Transverse colon (tissue), 4 donors: Measurements from ENCODE around the gene FAHD1. TPM values are rescaled to one million over a fixed set of nuclear protein-coding genes. Genes with fewer than 3 reads are reported as not detected.
"Not testable (repeated sequence)": the region's sequence is repeated elsewhere in the genome, so short reads cannot be mapped to it uniquely, and the experiment has no call there.

Experiments used
- DNase-seq: peaks from one replicate; pipeline ENCODE4 v3.0.0-alpha.2; 2019
- H3K27ac ChIP-seq, 4 donors: fragments of 200-600 bp; sonication (generic); 2 replicates each; pipeline ENCODE4 v1.5.1; 2016 to 2018; ENCODE audit warnings: inconsistent platforms in 4 of 4
- H3K27me3 ChIP-seq: fragments of 200-600 bp; sonication (generic); 2 replicates; pipeline ENCODE4 v1.5.1; 2017; ENCODE audit warnings: inconsistent platforms
- H3K36me3 ChIP-seq, 4 donors: fragments of 200-600 bp; sonication (generic); 2 replicates each; pipeline ENCODE4 v1.5.1; 2017 to 2019; ENCODE audit warnings: inconsistent platforms in 4 of 4
- H3K4me1 ChIP-seq, 4 donors: fragments of 200-600 bp; sonication (generic); 2 replicates each; pipeline ENCODE4 v1.5.1; 2017 to 2020; ENCODE audit warnings: inconsistent platforms in 4 of 4
- H3K4me3 ChIP-seq, 4 donors: fragments of 200-600 bp; sonication (generic); 1 replicate in 1 of 4; 2 replicates in 3 of 4; pipeline versions ENCODE4 v1.5.1 to v1.6.1; 2017 to 2019; ENCODE audit warnings: inconsistent platforms in 4 of 4
- H3K9me3 ChIP-seq, 2 donors: fragments of 200-600 bp; sonication (generic); 2 replicates each; pipeline ENCODE4 v1.5.1; 2017 to 2019; ENCODE audit warnings: inconsistent platforms in 2 of 2
- CTCF ChIP-seq, 5 experiments: fragments of 200-600 bp in 3 of 5; fragments of 450-650 bp in 2 of 5; sonication (generic) in 3 of 5; IDR thresholded peaks; 1 replicate in 2 of 5; 2 replicates in 3 of 5; pipeline ENCODE4 v1.5.1; 2016 to 2017; ENCODE audit warnings: antibody characterized with exemption in 5 of 5, inconsistent platforms in 3 of 5, mild to moderate bottlenecking in 2 of 5, moderate library complexity in 1 of 5
- EP300 ChIP-seq: sonication (generic); formaldehyde crosslinking; IDR thresholded peaks from one replicate; pipeline ENCODE4 v1.6.1; 2017; ENCODE audit warnings: antibody characterized with exemption, low read depth
- POLR2A ChIP-seq: fragments of 450-650 bp; IDR thresholded peaks from one replicate; pipeline ENCODE4 v1.6.1; 2016; ENCODE audit warnings: antibody characterized with exemption, mild to moderate bottlenecking, moderate library complexity
- POLR2AphosphoS5 ChIP-seq, 3 donors: sonication (generic); formaldehyde crosslinking; IDR thresholded peaks; one replicate each; pipeline ENCODE4 v1.6.1; 2016; ENCODE audit warnings: antibody characterized with exemption in 3 of 3
- WGBS, 2 donors: methylation state at CpG; one replicate each; pipeline ENCODE4 v1.1.5; 2018; ENCODE audit warnings: low coverage in 1 of 2; 5-methylcytosine and 5-hydroxymethylcytosine counted together
- in situ Hi-C, 4 donors: fragments of 200-750 bp; cut with MboI; loops; one replicate each; pipeline versions ENCODE4 v1.15.0 to v1.15.1; 2017; ENCODE audit warnings: low sequenced_read_pairs in 3 of 4, low pct_ligation_motif_present in 1 of 4, low pct_unique_long_range_greater_than_20kb in 1 of 4
- intact Hi-C: fragments of 100-400 bp; cut with DNase I; formaldehyde crosslinking; loops from one replicate; pipeline ENCODE4 v1.15.1; 2023; ENCODE audit warnings: low total_unique reads
- total RNA-seq, 4 donors: library from RNA; depleted of rRNA; stranded (reverse); fragments of >200 nt; gene quantifications; one replicate each; pipeline ENCODE4 v1.1.0, GENCODE V29; 2016

The FAHD1 gene
- total RNA-seq, 4 donors from 2014 or later = 88.0 to 149 (median 104) TPM

- DNase-seq = peak; percentile 30
- peak within 1 kb of the TSS in 2 of 4 donors; percentile 19 to 26 for H3K4me3 ChIP-seq
- WGBS, 2 donors = 5 to 28% methylated on average over 8 to 54 of the region's 68 CpGs
- peaks cover 39% of the 10 kb centered on the region for H3K27me3 ChIP-seq
- H3K9me3 ChIP-seq = no peaks in the 10 kb centered on the region
- no peak for TF ChIP-seq CTCF (IDR thresholded peaks at IDR 0.05)
- intact Hi-C loops (no loop called here), in situ Hi-C loops (no loop called here)
- H3K27ac ChIP-seq = no peak within 1 kb of the TSS
- H3K36me3 ChIP-seq = no peaks in the 10 kb centered on the region
- H3K4me1 ChIP-seq = peaks cover 0 to 16% (median 6%) of the 10 kb centered on the region in 4 donors
Measured at GRCh38 chr16:1871974-1872635, 45.1 kb downstream of the FAHD1 start, which contains the start of gene MEIOB. MEIOB (minus strand) TSS chr16:1872164; CDS start chr16:1868175, 3,989 bp downstream.

- Histone ChIP-seq H3K4me3 (no peak overlapping the region), H3K36me3 (no peaks in the 10 kb centered on the region), H3K27ac (no peak overlapping the region), H3K27me3 (peaks cover 52% of the 10 kb centered on the region), H3K4me1 (peaks cover 0 to 25% (median 12%) of the 10 kb centered on the region in 4 donors), H3K9me3 (no peaks in the 10 kb centered on the region)
- TF ChIP-seq CTCF (IDR thresholded peaks at IDR 0.05) (no peak), EP300 (no peak), POLR2AphosphoS5 (IDR thresholded peaks at IDR 0.05) (no peak), POLR2A (no peak)
- in situ Hi-C loops (no loop called here), intact Hi-C loops (no loop called here)
- no peak for DNase-seq
- 42 to 46% methylated on average over 5 to 6 of the region's 6 CpGs for WGBS, 2 donors
Measured at GRCh38 chr16:1874854-1875253, 47.8 kb downstream of the FAHD1 start.

GRCh38 chr16:1876066-1876465, 49.1 kb downstream of the FAHD1 start:
- DNase-seq, H3K36me3 ChIP-seq, in situ Hi-C loops, intact Hi-C loops, H3K4me3 ChIP-seq, H3K9me3 ChIP-seq: not testable (repeated sequence)
- Histone ChIP-seq H3K27me3 (peaks cover 57% of the 10 kb centered on the region), H3K4me1 (peaks cover 0 to 25% (median 12%) of the 10 kb centered on the region in 4 donors), H3K27ac (peak overlapping the region in 1 of 4 donors; percentile 73)
- 74 to 85% methylated on average over 9 to 13 of the region's 13 CpGs for WGBS, 2 donors

GRCh38 chr16:1876468-1876867, 49.5 kb downstream of the FAHD1 start:
- peaks cover 0 to 25% (median 12%) of the 10 kb centered on the region in 4 donors for H3K4me1 ChIP-seq
- TF ChIP-seq POLR2A (no peak), CTCF (IDR thresholded peaks at IDR 0.05) (no peak), EP300 (no peak), POLR2AphosphoS5 (IDR thresholded peaks at IDR 0.05) (no peak)
- H3K27ac ChIP-seq = peak overlapping the region in 2 of 4 donors; percentile 50 to 73
- H3K27me3 ChIP-seq = peaks cover 57% of the 10 kb centered on the region
- DNase-seq = no peak
- WGBS, 2 donors = 60 to 78% methylated on average over 1 to 7 of the region's 7 CpGs
- H3K4me3 ChIP-seq = no peak overlapping the region
- H3K9me3 ChIP-seq = no peaks in the 10 kb centered on the region
- intact Hi-C loops = no loop called here
- in situ Hi-C loops = no loop called here
- H3K36me3 ChIP-seq = no peaks in the 10 kb centered on the region

GRCh38 chr16:1877089-1877488, 50.1 kb downstream of the FAHD1 start:
- H3K4me1 ChIP-seq = peaks cover 0 to 25% (median 11%) of the 10 kb centered on the region in 4 donors
- in situ Hi-C loops (no loop called here), intact Hi-C loops (no loop called here)
- H3K27ac ChIP-seq = peak overlapping the region; percentile 48 to 73 (median 50)
- peak in 1 of 3 donors; percentile 10 for TF ChIP-seq POLR2AphosphoS5 (IDR thresholded peaks at IDR 0.05)
- TF ChIP-seq POLR2A = no peak
- no peak for TF ChIP-seq EP300
- H3K4me3 ChIP-seq = no peak overlapping the region
- 24% methylated on average over 4 to 6 of the region's 6 CpGs for WGBS, 2 donors
- H3K9me3 ChIP-seq = no peaks in the 10 kb centered on the region
- peaks cover 53% of the 10 kb centered on the region for H3K27me3 ChIP-seq
- H3K36me3 ChIP-seq = no peaks in the 10 kb centered on the region
- peak; percentile 66 for DNase-seq
